Keratinocyte (primary cell): ENCODE results near the gene GDF3.

Experiments
- EZH2 ChIP-seq: IDR thresholded peaks from one replicate; pipeline ENCODE4 v1.6.1; 2012; ENCODE audit warnings: inconsistent platforms, mild to moderate bottlenecking, low read length, moderate library complexity
- TF ChIP-seq, protein P1 (sequence below), 3 experiments: IDR thresholded peaks in 1 of 3; conservative IDR thresholded peaks in 1 of 3; optimal IDR thresholded peaks in 1 of 3; 2 replicates in 2 of 3; 3 replicates in 1 of 3; pipeline versions ENCODE3 to v1.5.1; 2011; ENCODE audit warnings: low read length in 3 of 3, mild to moderate bottlenecking in 3 of 3, moderate library complexity in 2 of 3, control low read depth in 1 of 3, inconsistent platforms in 1 of 3; ENCODE audit not compliant: insufficient read depth in 2 of 3; ENCODE audit errors: extremely low read depth in 1 of 3

DNA sequence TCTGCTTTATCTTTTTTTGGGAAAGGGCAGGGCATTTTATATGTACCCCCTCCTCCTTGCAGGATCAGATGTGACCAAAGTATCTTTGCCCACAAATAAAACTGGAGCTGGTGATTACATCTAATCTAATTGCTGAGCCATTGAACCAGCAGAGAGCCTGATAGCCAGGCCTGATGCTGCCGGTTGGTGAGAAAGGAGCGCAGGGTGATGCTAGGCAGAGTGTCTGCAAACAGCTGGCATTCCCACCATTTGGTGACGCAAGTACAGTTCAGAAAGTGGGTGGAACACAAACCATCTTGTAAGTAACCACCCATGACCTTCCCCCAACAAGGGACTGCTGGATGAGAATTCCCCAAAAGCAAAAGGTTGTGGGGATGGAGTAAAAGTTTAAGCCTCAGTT is 28.4 kb upstream of the GDF3 start:
- TF ChIP-seq, protein P1, sequence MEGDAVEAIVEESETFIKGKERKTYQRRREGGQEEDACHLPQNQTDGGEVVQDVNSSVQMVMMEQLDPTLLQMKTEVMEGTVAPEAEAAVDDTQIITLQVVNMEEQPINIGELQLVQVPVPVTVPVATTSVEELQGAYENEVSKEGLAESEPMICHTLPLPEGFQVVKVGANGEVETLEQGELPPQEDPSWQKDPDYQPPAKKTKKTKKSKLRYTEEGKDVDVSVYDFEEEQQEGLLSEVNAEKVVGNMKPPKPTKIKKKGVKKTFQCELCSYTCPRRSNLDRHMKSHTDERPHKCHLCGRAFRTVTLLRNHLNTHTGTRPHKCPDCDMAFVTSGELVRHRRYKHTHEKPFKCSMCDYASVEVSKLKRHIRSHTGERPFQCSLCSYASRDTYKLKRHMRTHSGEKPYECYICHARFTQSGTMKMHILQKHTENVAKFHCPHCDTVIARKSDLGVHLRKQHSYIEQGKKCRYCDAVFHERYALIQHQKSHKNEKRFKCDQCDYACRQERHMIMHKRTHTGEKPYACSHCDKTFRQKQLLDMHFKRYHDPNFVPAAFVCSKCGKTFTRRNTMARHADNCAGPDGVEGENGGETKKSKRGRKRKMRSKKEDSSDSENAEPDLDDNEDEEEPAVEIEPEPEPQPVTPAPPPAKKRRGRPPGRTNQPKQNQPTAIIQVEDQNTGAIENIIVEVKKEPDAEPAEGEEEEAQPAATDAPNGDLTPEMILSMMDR (optimal IDR thresholded peaks at IDR 0.05 in 1 of 3, IDR thresholded peaks at IDR 0.05 in 1 of 3, conservative IDR thresholded peaks at IDR 0.05 in 1 of 3; ENCODE audit: extremely low read depth in 1 of 3, insufficient read depth in 2 of 3, low read length in 3 of 3), result no peak
- TF ChIP-seq EZH2, result no peak
